Measurements from ENCODE around the gene NANOS1.

The NANOS1 gene

GRCh38 chr10:119051775-119052174, 22.3 kb downstream of the NANOS1 start:
- Mint-ChIP-seq H3K36me3 (ENCODE audit: low read depth) (peaks cover 98% of the 10 kb centered on the region), H3K9me3 (peaks cover 8% of the 10 kb centered on the region), H3K4me1 (no peaks in the 10 kb centered on the region), H3K4me3 (no peak overlapping the region), H3K27ac (no peak overlapping the region), H3K27me3 (ENCODE audit: low read depth, poor library complexity) (no peaks in the 10 kb centered on the region)
- TF ChIP-seq, protein P1, sequence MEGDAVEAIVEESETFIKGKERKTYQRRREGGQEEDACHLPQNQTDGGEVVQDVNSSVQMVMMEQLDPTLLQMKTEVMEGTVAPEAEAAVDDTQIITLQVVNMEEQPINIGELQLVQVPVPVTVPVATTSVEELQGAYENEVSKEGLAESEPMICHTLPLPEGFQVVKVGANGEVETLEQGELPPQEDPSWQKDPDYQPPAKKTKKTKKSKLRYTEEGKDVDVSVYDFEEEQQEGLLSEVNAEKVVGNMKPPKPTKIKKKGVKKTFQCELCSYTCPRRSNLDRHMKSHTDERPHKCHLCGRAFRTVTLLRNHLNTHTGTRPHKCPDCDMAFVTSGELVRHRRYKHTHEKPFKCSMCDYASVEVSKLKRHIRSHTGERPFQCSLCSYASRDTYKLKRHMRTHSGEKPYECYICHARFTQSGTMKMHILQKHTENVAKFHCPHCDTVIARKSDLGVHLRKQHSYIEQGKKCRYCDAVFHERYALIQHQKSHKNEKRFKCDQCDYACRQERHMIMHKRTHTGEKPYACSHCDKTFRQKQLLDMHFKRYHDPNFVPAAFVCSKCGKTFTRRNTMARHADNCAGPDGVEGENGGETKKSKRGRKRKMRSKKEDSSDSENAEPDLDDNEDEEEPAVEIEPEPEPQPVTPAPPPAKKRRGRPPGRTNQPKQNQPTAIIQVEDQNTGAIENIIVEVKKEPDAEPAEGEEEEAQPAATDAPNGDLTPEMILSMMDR (IDR thresholded peaks at IDR 0.05): no peak
- no peak for DNase-seq

DNA sequence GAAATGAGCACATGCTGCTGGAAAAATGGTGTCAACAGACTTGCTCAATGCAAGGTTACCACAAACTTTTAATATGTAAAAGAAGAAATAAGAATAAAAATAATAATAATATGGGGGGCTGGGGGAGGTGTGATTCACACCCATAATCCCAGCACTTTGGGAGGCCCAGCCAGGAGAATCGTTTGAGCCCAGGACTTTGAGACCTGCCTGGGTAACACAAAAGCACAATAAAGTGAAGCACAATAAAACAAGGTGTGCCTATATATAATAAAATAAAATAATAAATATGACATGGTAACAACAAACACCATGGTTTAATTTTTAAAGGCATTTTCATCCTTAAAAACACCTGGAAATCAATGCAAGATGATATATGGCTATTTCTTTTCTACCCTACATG, 26.0 kb downstream of the NANOS1 start:
- Mint-ChIP-seq H3K36me3 (ENCODE audit: low read depth) (peaks cover 99% of the 10 kb centered on the region), H3K9me3 (peaks cover 8% of the 10 kb centered on the region), H3K4me1 (no peaks in the 10 kb centered on the region), H3K27me3 (ENCODE audit: low read depth, poor library complexity) (no peaks in the 10 kb centered on the region), H3K4me3 (no peak overlapping the region), H3K27ac (no peak overlapping the region)
- TF ChIP-seq, protein P1 (IDR thresholded peaks at IDR 0.05): no peak
- no peak for DNase-seq

GRCh38 chr10:119058010-119058409, 28.5 kb downstream of the NANOS1 start:
- no peak for DNase-seq
- H3K4me3 Mint-ChIP-seq: no peak overlapping the region
- peaks cover 95% of the 10 kb centered on the region for H3K36me3 Mint-ChIP-seq (ENCODE audit: low read depth)
- H3K9me3 Mint-ChIP-seq: peaks cover 8% of the 10 kb centered on the region
- TF ChIP-seq, protein P1 (IDR thresholded peaks at IDR 0.05): no peak
- H3K4me1 Mint-ChIP-seq: no peaks in the 10 kb centered on the region
- H3K27me3 Mint-ChIP-seq (ENCODE audit: low read depth, poor library complexity): no peaks in the 10 kb centered on the region
- H3K27ac Mint-ChIP-seq: peak overlapping the region; percentile 92

GRCh38 chr10:119059557-119059956, 30.0 kb downstream of the NANOS1 start:
- Mint-ChIP-seq H3K27me3 (ENCODE audit: low read depth, poor library complexity) (no peaks in the 10 kb centered on the region), H3K4me3 (no peak overlapping the region), H3K4me1 (no peaks in the 10 kb centered on the region), H3K9me3 (no peaks in the 10 kb centered on the region), H3K36me3 (ENCODE audit: low read depth) (peaks cover 95% of the 10 kb centered on the region), H3K27ac (peak overlapping the region; percentile 23)
- TF ChIP-seq, protein P1 (IDR thresholded peaks at IDR 0.05): no peak
- DNase-seq: no peak

DNA sequence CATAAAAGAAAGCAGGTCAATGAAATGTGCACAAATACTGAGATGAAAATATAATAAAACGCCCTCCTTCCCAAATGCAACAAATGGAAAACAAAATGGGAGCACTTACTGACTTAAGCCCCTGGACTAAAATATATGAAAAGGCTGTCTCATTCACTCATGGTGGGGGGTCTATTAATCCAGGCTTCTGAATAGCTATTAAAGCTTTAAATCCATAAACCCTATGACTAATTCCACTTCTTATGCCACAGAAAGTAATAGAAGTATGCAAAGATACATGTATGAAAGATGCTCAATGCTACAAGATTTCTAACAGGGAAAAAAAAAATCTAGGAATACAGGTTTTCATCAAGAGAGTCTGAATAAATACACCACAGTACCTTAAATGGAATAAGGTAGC, 30.6 kb downstream of the NANOS1 start:
- H3K4me1 Mint-ChIP-seq: no peaks in the 10 kb centered on the region
- no peak overlapping the region for H3K27ac Mint-ChIP-seq
- H3K36me3 Mint-ChIP-seq (ENCODE audit: low read depth): peaks cover 95% of the 10 kb centered on the region
- no peak for DNase-seq
- no peaks in the 10 kb centered on the region for H3K9me3 Mint-ChIP-seq
- H3K4me3 Mint-ChIP-seq: no peak overlapping the region
- TF ChIP-seq, protein P1 (IDR thresholded peaks at IDR 0.05): no peak
- H3K27me3 Mint-ChIP-seq (ENCODE audit: low read depth, poor library complexity): no peaks in the 10 kb centered on the region

GRCh38 chr10:119061352-119061751, 31.8 kb downstream of the NANOS1 start:
- H3K4me1 Mint-ChIP-seq: no peaks in the 10 kb centered on the region
- no peaks in the 10 kb centered on the region for H3K27me3 Mint-ChIP-seq (ENCODE audit: low read depth, poor library complexity)
- peaks cover 96% of the 10 kb centered on the region for H3K36me3 Mint-ChIP-seq (ENCODE audit: low read depth)
- no peak overlapping the region for H3K27ac Mint-ChIP-seq
- H3K9me3 Mint-ChIP-seq: no peaks in the 10 kb centered on the region
- no peak for DNase-seq
- TF ChIP-seq, protein P1 (IDR thresholded peaks at IDR 0.05): no peak
- no peak overlapping the region for H3K4me3 Mint-ChIP-seq
